HFFc6 (cell line): Measurements from ENCODE around the gene NUB1. TPM values are rescaled to one million over a fixed set of nuclear protein-coding genes. Genes with fewer than 3 reads are reported as not detected.

Experiments
- DNase-seq: peaks from one replicate; pipeline ENCODE4 v3.0.0-alpha.2; 2018
- H3K27ac Mint-ChIP-seq: 2 replicates; pipeline ENCODE4 v1.8.0; 2020; ENCODE audit warnings: mild to moderate bottlenecking, mixed read lengths
- H3K27me3 Mint-ChIP-seq: 2 replicates; pipeline ENCODE4 v1.8.0; 2021; ENCODE audit warnings: mild to moderate bottlenecking, moderate library complexity, mixed read lengths; ENCODE audit not compliant: insufficient read depth
- H3K36me3 Mint-ChIP-seq: 2 replicates; pipeline ENCODE4 v1.8.0; 2021; ENCODE audit warnings: low read depth, mixed read lengths
- H3K4me1 Mint-ChIP-seq: 2 replicates; pipeline ENCODE4 v1.8.0; 2020; ENCODE audit warnings: low read depth, mixed read lengths
- H3K4me3 Mint-ChIP-seq: 2 replicates; pipeline ENCODE4 v1.8.0; 2020; ENCODE audit warnings: mild to moderate bottlenecking, moderate library complexity, mixed read lengths
- H3K9me3 Mint-ChIP-seq: 2 replicates; pipeline ENCODE4 v1.8.0; 2020; ENCODE audit warnings: mild to moderate bottlenecking, mixed read lengths
- total RNA-seq, 6 experiments: library from RNA; stranded (reverse); fragmentation: NEBNext Ultra II Directional; extraction: Animal tissue kit (Norgen Biotek cat#: 25700); gene quantifications; 2 replicates in 1 of 6; 3 replicates in 5 of 6; pipeline ENCODE4 v1.2.3, GENCODE V29; 2021
- TF ChIP-seq, protein P1 (sequence below): fragments of 200-600 bp; sonication (generic); IDR thresholded peaks from 2 replicates; pipeline ENCODE4 v1.5.0; 2021; ENCODE audit warnings: antibody characterized with exemption, mild to moderate bottlenecking

Gene NUB1
- total RNA-seq, 6 experiments from 2014 or later: 30.6 to 37.8 (median 34.8) TPM

DNA sequence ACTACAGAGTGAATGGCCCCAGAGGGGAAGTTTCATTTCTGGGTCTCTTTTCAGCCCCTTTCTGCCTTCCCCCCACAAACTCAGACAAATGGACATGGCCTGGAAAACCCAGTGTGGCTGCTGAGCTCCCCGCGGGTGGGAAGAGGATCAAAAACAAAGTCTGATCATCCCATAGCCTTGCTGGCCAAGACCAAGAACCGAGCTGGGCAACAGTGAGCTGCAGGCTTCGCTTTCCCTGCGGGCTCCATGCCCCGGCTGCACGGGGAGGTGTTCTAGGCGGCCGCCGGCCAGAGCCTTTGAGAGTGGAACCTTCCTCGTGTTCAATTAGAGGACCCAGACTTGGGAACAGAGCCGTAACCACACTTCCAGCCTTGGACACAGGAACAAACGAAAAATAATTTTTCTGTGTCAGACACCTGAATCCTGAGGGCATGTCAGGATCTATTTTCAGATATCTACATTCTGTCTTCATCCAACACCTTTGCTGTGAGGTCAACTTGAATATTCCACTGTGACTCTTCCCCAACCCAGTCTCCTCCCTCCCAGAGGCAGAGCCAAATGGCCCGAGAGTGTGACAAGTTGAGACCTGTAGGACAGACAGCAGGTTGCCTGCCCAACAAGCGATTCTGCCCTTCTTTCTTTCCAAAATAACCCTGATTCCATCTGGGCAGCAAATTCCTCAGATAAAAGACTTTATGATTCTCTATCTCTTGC is 42.2 kb downstream of the NUB1 start:
- Mint-ChIP-seq H3K27me3 (peaks cover 36% of the 10 kb centered on the region), H3K4me3 (no peak overlapping the region), H3K36me3 (no peaks in the 10 kb centered on the region), H3K27ac (no peak overlapping the region), H3K9me3 (no peaks in the 10 kb centered on the region), H3K4me1 (no peaks in the 10 kb centered on the region)
- no peak for DNase-seq
- TF ChIP-seq, protein P1, sequence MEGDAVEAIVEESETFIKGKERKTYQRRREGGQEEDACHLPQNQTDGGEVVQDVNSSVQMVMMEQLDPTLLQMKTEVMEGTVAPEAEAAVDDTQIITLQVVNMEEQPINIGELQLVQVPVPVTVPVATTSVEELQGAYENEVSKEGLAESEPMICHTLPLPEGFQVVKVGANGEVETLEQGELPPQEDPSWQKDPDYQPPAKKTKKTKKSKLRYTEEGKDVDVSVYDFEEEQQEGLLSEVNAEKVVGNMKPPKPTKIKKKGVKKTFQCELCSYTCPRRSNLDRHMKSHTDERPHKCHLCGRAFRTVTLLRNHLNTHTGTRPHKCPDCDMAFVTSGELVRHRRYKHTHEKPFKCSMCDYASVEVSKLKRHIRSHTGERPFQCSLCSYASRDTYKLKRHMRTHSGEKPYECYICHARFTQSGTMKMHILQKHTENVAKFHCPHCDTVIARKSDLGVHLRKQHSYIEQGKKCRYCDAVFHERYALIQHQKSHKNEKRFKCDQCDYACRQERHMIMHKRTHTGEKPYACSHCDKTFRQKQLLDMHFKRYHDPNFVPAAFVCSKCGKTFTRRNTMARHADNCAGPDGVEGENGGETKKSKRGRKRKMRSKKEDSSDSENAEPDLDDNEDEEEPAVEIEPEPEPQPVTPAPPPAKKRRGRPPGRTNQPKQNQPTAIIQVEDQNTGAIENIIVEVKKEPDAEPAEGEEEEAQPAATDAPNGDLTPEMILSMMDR: no peak

DNA sequence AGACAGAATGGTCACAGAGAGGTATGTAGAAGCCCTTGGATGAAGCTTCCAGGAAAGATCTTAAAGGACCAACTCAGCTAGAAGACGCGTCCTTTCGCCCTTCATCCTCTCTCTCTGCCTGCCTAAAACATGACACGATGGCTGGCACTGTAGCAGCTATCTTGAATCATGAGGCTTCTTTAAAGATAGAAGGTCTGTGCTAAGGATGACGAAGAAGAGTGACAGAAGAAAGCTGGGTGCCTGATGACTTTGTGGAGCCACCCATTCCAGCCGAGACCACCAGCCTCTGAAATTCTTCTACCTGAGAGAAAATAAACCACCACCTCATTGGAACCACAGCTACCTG is 42.7 kb downstream of the NUB1 start:
- Mint-ChIP-seq H3K4me1 (no peaks in the 10 kb centered on the region), H3K36me3 (no peaks in the 10 kb centered on the region), H3K27me3 (peaks cover 38% of the 10 kb centered on the region), H3K9me3 (no peaks in the 10 kb centered on the region), H3K27ac (no peak overlapping the region), H3K4me3 (no peak overlapping the region)
- DNase-seq: no peak
- TF ChIP-seq, protein P1: no peak

DNA sequence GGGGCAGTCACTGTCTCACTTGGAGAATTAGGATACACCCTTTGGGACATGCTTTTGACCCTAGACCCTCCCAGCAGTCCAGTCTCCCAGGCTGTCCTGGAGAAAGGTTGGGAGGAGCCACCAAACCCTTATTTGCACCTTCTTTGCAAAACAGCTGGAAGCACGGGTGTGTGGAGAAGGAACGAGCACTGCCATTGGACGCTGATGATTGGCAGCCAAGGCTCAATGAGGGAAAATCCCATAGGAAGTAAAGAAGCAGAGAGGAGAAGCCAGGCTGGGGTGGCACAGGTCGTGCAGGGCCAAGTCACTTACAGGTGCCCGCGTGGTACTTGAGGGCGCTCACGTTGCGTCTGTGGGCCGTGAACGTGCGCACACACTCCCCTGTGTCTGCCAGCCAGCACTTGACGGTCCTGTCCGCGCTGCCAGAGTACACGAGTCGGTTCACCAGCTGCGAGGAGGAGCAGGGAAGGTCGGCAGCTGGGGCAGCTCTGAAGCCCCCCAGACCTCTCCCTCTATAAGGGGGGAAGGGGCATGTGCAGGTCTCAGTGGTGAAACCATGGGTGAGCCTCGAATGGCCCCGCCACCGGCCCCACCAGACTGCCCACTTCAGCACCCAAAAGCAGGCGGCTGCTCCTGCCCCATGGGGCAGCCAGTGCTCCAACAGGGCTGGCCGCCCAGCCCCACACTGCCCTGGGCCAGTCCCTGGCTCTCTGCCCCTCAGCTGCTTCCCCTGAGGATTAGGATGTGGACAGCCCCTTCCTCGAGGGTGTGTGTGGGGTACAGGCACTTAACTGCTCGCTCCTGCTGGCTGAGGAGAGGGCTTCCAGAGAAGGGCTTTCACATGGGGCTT is 43.4 kb downstream of the NUB1 start:
- Mint-ChIP-seq H3K27me3 (peaks cover 43% of the 10 kb centered on the region), H3K36me3 (no peaks in the 10 kb centered on the region), H3K4me3 (no peak overlapping the region), H3K4me1 (no peaks in the 10 kb centered on the region), H3K9me3 (no peaks in the 10 kb centered on the region), H3K27ac (no peak overlapping the region)
- TF ChIP-seq, protein P1: no peak
- DNase-seq: no peak

DNA sequence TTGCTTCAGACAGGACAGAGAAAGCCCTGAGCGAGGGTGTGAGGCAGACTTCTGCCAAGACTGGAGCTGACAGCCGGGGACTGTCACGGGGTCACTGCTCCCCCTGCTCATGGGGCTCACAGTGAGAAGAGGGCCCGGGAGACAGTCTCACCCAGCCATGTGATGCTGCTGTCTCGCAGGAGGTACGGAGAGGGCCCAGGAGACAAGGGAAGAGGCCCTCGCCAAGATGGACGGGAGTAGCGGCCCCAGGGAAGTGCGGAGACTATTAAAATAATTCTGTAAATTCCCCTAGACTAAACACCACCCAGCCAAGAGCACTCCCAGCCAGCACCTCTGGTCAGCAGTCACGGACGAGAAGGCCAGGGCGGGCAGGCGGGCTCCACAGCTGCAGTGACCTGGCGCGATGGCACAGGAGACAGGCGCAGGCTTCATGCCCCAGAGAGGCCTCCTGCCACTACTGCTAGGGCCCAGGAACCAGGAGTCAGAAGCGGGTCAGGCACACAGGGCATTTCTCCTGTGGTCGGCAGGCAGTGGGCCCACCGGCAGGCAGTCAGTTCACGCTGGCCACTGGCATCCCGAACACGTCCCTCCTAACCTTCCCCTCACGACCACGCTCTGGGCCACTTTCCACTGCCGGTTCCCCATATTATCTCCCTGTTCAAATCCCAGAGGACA is 44.2 kb downstream of the NUB1 start:
- no peak overlapping the region for H3K4me3 Mint-ChIP-seq
- no peak for DNase-seq
- no peaks in the 10 kb centered on the region for H3K36me3 Mint-ChIP-seq
- no peaks in the 10 kb centered on the region for H3K4me1 Mint-ChIP-seq
- H3K9me3 Mint-ChIP-seq: no peaks in the 10 kb centered on the region
- no peak overlapping the region for H3K27ac Mint-ChIP-seq
- peaks cover 49% of the 10 kb centered on the region for H3K27me3 Mint-ChIP-seq
- TF ChIP-seq, protein P1: no peak

DNA sequence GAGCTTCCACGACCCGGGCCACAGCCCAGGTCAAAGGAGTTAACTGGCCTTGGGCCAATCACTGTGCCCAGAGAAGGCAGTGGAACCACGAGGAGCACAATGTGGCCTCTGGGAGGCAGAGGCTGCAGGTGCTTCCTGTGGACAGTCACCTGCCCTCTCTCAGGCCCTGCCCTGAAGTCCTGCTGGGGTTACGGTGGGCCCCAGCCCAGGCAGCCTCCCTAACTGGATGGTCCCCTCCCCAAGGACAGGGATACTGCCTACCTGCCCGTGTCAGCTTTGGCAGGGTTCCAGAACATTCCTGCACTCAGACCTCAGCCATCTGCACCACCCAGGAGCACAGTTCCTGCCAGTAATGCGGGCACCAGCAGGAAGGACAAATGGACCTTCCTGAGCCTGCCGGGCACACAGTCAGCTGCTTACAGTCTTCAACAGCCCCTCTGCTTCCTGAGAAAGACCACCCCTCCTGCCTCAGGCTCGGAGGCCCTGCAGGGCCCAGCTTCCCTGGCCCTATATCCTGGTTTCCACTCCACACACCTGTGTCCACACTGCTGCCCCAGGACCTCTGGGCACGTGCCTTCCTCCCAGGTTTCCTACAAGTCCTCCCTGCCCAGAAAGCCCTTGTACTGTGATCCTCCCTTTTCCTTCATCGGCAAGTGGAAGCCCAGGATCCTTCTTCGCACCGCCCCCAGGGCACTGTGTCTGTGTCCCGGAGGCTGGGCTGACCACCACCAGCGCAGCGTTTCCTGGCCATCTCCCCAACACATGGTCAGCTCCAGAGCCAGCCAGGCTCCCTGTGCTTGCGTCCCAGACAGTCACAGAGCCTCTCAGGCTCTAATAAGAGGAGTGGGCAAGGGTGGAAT is 44.9 kb downstream of the NUB1 start:
- TF ChIP-seq, protein P1: no peak
- no peak overlapping the region for H3K27ac Mint-ChIP-seq
- H3K9me3 Mint-ChIP-seq: no peaks in the 10 kb centered on the region
- no peaks in the 10 kb centered on the region for H3K36me3 Mint-ChIP-seq
- peaks cover 52% of the 10 kb centered on the region for H3K27me3 Mint-ChIP-seq
- no peak for DNase-seq
- H3K4me3 Mint-ChIP-seq: no peak overlapping the region
- H3K4me1 Mint-ChIP-seq: no peaks in the 10 kb centered on the region
